T-helper 17 cell (primary cell): Measurements from ENCODE around the gene CIB4. TPM values are rescaled to one million over a fixed set of nuclear protein-coding genes. Genes with fewer than 3 reads are reported as not detected.
"Not testable (repeated sequence)": the region's sequence is repeated elsewhere in the genome, so short reads cannot be mapped to it uniquely, and the experiment has no call there.

ENCODE experiments used
- ATAC-seq: fragments of 150-1000 bp; cut with Tn5 transposase; 2 replicates; pipeline ENCODE4 v1.10.0; 2021; ENCODE audit warnings: mild to moderate bottlenecking, moderate library complexity
- DNase-seq, 3 donors: peaks; one replicate each; pipeline versions ENCODE4 v3.0.0 to v3.0.0-alpha.2; 2020 to 2021
- H3K9me3 ChIP-seq: one replicate; pipeline ENCODE4 v1.7.0; 2013; ENCODE audit warnings: low read length, mild to moderate bottlenecking; ENCODE audit not compliant: control insufficient read depth, poor library complexity, severe bottlenecking
- H3K27ac Mint-ChIP-seq: one replicate; pipeline ENCODE4 v1.8.0; 2022; ENCODE audit warnings: mild to moderate bottlenecking, moderate library complexity, mixed read lengths
- H3K27me3 Mint-ChIP-seq: one replicate; pipeline ENCODE4 v1.8.0; 2022; ENCODE audit warnings: mixed read lengths
- H3K36me3 Mint-ChIP-seq: one replicate; pipeline ENCODE4 v1.8.0; 2022; ENCODE audit warnings: low read depth, mixed read lengths
- H3K4me1 Mint-ChIP-seq: one replicate; pipeline ENCODE4 v1.8.0; 2022; ENCODE audit warnings: mild to moderate bottlenecking, mixed read lengths
- H3K4me3 Mint-ChIP-seq: one replicate; pipeline ENCODE4 v1.8.0; 2022; ENCODE audit warnings: mild to moderate bottlenecking, moderate library complexity, mixed read lengths
- total RNA-seq, 4 donors: library from RNA in 2 of 4; stranded (reverse) in 2 of 4; gene quantifications; one replicate each; pipeline ENCODE4 v1.2.3 and lab custom pipeline; 2022 to 2026

Gene CIB4
- total RNA-seq, 2 donors from 2014 or later = not detected

GRCh38 chr2:26672818-26673393 is 31.7 kb upstream of the CIB4 start:
- Mint-ChIP-seq H3K27ac (no peak overlapping the region), H3K4me3 (no peak overlapping the region), H3K4me1 (no peaks in the 10 kb centered on the region), H3K36me3 (no peaks in the 10 kb centered on the region), H3K27me3 (peaks cover 71% of the 10 kb centered on the region)
- no peak for DNase-seq
- no peak for ATAC-seq
- H3K9me3 ChIP-seq = no peaks in the 10 kb centered on the region

GRCh38 chr2:26672112-26672817 is 31.1 kb upstream of the CIB4 start:
- H3K4me3 Mint-ChIP-seq = no peak overlapping the region
- DNase-seq (no peak), ATAC-seq (no peak)
- H3K9me3 ChIP-seq = no peaks in the 10 kb centered on the region
- no peaks in the 10 kb centered on the region for H3K36me3 Mint-ChIP-seq
- no peaks in the 10 kb centered on the region for H3K4me1 Mint-ChIP-seq
- H3K27ac Mint-ChIP-seq = no peak overlapping the region
- H3K27me3 Mint-ChIP-seq = peaks cover 68% of the 10 kb centered on the region

- H3K27me3 Mint-ChIP-seq = peaks cover 66% of the 10 kb centered on the region
- no peaks in the 10 kb centered on the region for H3K36me3 Mint-ChIP-seq
- H3K9me3 ChIP-seq = no peaks in the 10 kb centered on the region
- H3K4me1 Mint-ChIP-seq = no peaks in the 10 kb centered on the region
- ATAC-seq = no peak
- DNase-seq = no peak
- H3K4me3 Mint-ChIP-seq = no peak overlapping the region
- no peak overlapping the region for H3K27ac Mint-ChIP-seq
Observed at GRCh38 chr2:26671691-26672090, 30.5 kb upstream of the CIB4 start.

- H3K27ac Mint-ChIP-seq = no peak overlapping the region
- ATAC-seq (no peak), DNase-seq (no peak)
- no peak overlapping the region for H3K4me3 Mint-ChIP-seq
- H3K27me3 Mint-ChIP-seq = peaks cover 59% of the 10 kb centered on the region
- H3K9me3 ChIP-seq = no peaks in the 10 kb centered on the region
- H3K36me3 Mint-ChIP-seq = no peaks in the 10 kb centered on the region
- H3K4me1 Mint-ChIP-seq = no peaks in the 10 kb centered on the region
Observed at GRCh38 chr2:26670931-26671460, 29.8 kb upstream of the CIB4 start.

GRCh38 chr2:26670171-26670570 is 29.0 kb upstream of the CIB4 start:
- no peak overlapping the region for H3K27ac Mint-ChIP-seq
- H3K27me3 Mint-ChIP-seq = peaks cover 59% of the 10 kb centered on the region
- DNase-seq (no peak), ATAC-seq (no peak)
- H3K4me3 Mint-ChIP-seq = no peak overlapping the region
- no peaks in the 10 kb centered on the region for H3K9me3 ChIP-seq
- H3K4me1 Mint-ChIP-seq = no peaks in the 10 kb centered on the region
- no peaks in the 10 kb centered on the region for H3K36me3 Mint-ChIP-seq

GRCh38 chr2:26668856-26669750 is 27.9 kb upstream of the CIB4 start:
- Mint-ChIP-seq H3K4me1 (no peaks in the 10 kb centered on the region), H3K36me3 (no peaks in the 10 kb centered on the region), H3K27ac (no peak overlapping the region), H3K4me3 (no peak overlapping the region), H3K27me3 (peaks cover 59% of the 10 kb centered on the region)
- DNase-seq (no peak), ATAC-seq (no peak)
- H3K9me3 ChIP-seq = no peaks in the 10 kb centered on the region

- Mint-ChIP-seq H3K4me1 (no peaks in the 10 kb centered on the region), H3K4me3 (no peak overlapping the region), H3K36me3 (no peaks in the 10 kb centered on the region), H3K27me3 (peaks cover 54% of the 10 kb centered on the region), H3K27ac (no peak overlapping the region)
- ATAC-seq = no peak
- DNase-seq = no peak
- no peaks in the 10 kb centered on the region for H3K9me3 ChIP-seq
Observed at GRCh38 chr2:26668041-26668440, 26.9 kb upstream of the CIB4 start.

GRCh38 chr2:26666671-26667070 is 25.5 kb upstream of the CIB4 start:
- peaks cover 40% of the 10 kb centered on the region for H3K27me3 Mint-ChIP-seq

GRCh38 chr2:26665296-26665695 is 24.1 kb upstream of the CIB4 start:
- H3K9me3 ChIP-seq, H3K36me3 Mint-ChIP-seq, H3K27ac Mint-ChIP-seq, ATAC-seq, H3K4me3 Mint-ChIP-seq, H3K4me1 Mint-ChIP-seq, DNase-seq: not testable (repeated sequence)
- peaks cover 28% of the 10 kb centered on the region for H3K27me3 Mint-ChIP-seq

More at GRCh38 chr2:26666671-26667070, 25.5 kb upstream of the CIB4 start:
- Mint-ChIP-seq H3K27ac (no peak overlapping the region), H3K36me3 (no peaks in the 10 kb centered on the region), H3K4me1 (no peaks in the 10 kb centered on the region), H3K4me3 (no peak overlapping the region)
- ATAC-seq (no peak), DNase-seq (no peak)
- no peaks in the 10 kb centered on the region for H3K9me3 ChIP-seq

GRCh38 chr2:26660363-26660962 is 19.3 kb upstream of the CIB4 start:
- Mint-ChIP-seq H3K27me3 (no peaks in the 10 kb centered on the region), H3K36me3 (no peaks in the 10 kb centered on the region), H3K4me3 (no peak overlapping the region), H3K27ac (no peak overlapping the region), H3K4me1 (no peaks in the 10 kb centered on the region)
- ATAC-seq = no peak
- no peaks in the 10 kb centered on the region for H3K9me3 ChIP-seq
- DNase-seq = no peak

- no peak overlapping the region for H3K27ac Mint-ChIP-seq
- peaks cover 3% of the 10 kb centered on the region for H3K4me1 Mint-ChIP-seq
- no peaks in the 10 kb centered on the region for H3K36me3 Mint-ChIP-seq
- no peak overlapping the region for H3K4me3 Mint-ChIP-seq
- DNase-seq = no peak
- H3K27me3 Mint-ChIP-seq = peaks cover 5% of the 10 kb centered on the region
- no peak for ATAC-seq
- H3K9me3 ChIP-seq = no peaks in the 10 kb centered on the region
Observed at GRCh38 chr2:26658691-26659346, 17.7 kb upstream of the CIB4 start.

GRCh38 chr2:26657265-26657664 is 16.1 kb upstream of the CIB4 start:
- DNase-seq (no peak), ATAC-seq (no peak)
- H3K4me3 Mint-ChIP-seq = no peak overlapping the region

More at GRCh38 chr2:26657265-26657664, 16.1 kb upstream of the CIB4 start:
- H3K9me3 ChIP-seq = no peaks in the 10 kb centered on the region
- Mint-ChIP-seq H3K36me3 (no peaks in the 10 kb centered on the region), H3K27me3 (peaks cover 20% of the 10 kb centered on the region), H3K27ac (no peak overlapping the region), H3K4me1 (peaks cover 3% of the 10 kb centered on the region)
